Cardiac fibroblast (primary cell): ENCODE measurements around the gene ZFHX2.

Source experiments
- DNase-seq, 2 donors: peaks; one replicate each; pipeline versions ENCODE4 v3.0.0 to v3.0.0-alpha.2; 2010; ENCODE audit warnings: low read depth in 2 of 2
- H3K4me3 ChIP-seq, 2 donors: replicated peaks in 1 of 2; 1 replicate in 1 of 2; 2 replicates in 1 of 2; pipeline ENCODE4 v1.5.1; 2011; ENCODE audit warnings: low read depth in 2 of 2, low read length in 2 of 2, mild to moderate bottlenecking in 2 of 2, moderate library complexity in 1 of 2
- CTCF ChIP-seq: IDR thresholded peaks from one replicate; pipeline ENCODE4 v1.5.1; 2011; ENCODE audit warnings: low read depth, mild to moderate bottlenecking, low read length, inconsistent platforms

Gene ZFHX2

GRCh38 chr14:23577710-23578392 lies 26.3 kb upstream of the ZFHX2 start:
- no peak overlapping the region for H3K4me3 ChIP-seq
- DNase-seq: no peak
- TF ChIP-seq CTCF: no peak

- DNase-seq: peak in 1 of 2 donors; percentile 19
- no peak for TF ChIP-seq CTCF
- no peak overlapping the region for H3K4me3 ChIP-seq
These were observed 25.6 kb upstream of the ZFHX2 start for GRCh38 chr14:23577004-23577681.

GRCh38 chr14:23573384-23574015 lies 21.9 kb upstream of the ZFHX2 start:
- DNase-seq: no peak
- no peak overlapping the region for H3K4me3 ChIP-seq
- TF ChIP-seq CTCF: no peak

GRCh38 chr14:23572836-23573235 lies 21.3 kb upstream of the ZFHX2 start:
- no peak for DNase-seq
- TF ChIP-seq CTCF: no peak
- no peak overlapping the region for H3K4me3 ChIP-seq

- no peak for DNase-seq
- no peak overlapping the region for H3K4me3 ChIP-seq
- no peak for TF ChIP-seq CTCF
These were observed 20.9 kb upstream of the ZFHX2 start for GRCh38 chr14:23572524-23572828.

- H3K4me3 ChIP-seq: no peak overlapping the region
- DNase-seq: no peak
- no peak for TF ChIP-seq CTCF
These were observed 20.3 kb upstream of the ZFHX2 start for GRCh38 chr14:23571701-23572523.
